GM19438 (cell line): ENCODE results near the gene ARL15.

Experiments used
- ATAC-seq: cut with Tn5 transposase; IDR thresholded peaks from one replicate; pipeline ENCODE4 v1.9.1; 2021; ENCODE audit warnings: low read depth; ENCODE audit not compliant: unreplicated experiment

ARL15 gene

DNA sequence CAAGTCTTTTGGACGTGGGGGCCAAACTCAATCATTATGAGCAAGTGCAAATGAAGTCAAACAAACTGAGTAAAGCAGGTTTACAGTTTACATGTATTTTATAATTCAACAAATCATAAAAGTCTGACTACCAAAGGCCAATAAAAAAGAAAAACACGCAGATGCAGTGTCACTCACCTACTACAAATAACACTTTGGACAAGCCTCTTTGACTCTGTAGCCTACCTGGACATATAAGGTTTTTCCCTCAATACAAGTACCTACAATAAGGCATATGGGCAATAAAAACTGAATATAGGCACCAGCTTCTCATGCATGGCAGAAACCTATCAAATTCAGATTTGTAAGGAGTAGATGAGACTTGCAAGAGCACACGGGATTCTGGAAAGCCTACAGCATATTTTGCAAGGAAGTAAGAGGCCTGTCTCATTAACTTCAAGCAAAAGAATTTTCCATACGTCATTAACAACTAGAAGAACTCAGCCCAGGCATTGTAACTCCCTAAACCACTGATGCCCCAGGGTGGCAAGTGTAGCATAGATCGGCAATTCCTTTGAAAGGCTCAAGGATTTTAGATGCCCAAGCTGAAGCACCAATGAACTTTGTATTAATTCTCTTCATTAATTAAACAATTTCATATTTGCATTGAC is 21.7 kb downstream of the ARL15 start:
- no peak for ATAC-seq

DNA sequence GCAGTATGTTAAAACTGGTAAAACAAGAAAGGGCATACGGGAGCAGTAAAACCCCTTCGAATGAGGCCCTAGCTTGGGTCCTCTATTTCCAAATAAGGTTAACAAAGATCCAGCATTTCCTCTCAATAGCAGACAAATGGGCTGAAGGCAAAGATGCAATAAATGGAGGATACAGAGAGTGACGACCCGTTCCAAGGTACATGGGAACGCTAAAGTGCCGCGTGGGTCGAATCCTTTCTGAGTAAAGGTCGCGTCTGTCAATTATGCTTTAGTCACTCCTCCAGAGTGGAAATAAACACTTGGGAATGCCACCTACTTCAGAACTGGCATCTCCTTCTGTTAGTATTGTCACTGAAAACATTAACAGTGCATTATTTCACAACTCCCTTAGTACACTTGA is 24.7 kb downstream of the ARL15 start:
- ATAC-seq = no peak

DNA sequence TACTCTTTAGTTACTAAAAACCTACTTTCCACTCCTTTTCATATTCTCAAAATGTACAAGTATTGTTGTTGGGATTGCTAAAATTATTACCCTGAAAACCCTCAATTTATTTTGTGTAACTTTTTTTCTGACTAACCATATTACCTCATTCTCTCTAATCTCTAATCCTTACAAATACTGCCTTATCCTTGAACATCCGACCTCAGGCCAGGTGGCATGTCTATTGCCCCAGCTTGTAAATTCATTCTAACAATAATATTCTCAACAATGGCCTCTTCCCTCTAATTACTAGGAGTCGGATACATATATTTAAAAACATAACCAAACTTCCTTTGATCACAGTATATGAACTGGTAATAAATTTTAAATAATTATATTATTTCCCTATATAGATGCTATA is 25.8 kb downstream of the ARL15 start:
- no peak for ATAC-seq

DNA sequence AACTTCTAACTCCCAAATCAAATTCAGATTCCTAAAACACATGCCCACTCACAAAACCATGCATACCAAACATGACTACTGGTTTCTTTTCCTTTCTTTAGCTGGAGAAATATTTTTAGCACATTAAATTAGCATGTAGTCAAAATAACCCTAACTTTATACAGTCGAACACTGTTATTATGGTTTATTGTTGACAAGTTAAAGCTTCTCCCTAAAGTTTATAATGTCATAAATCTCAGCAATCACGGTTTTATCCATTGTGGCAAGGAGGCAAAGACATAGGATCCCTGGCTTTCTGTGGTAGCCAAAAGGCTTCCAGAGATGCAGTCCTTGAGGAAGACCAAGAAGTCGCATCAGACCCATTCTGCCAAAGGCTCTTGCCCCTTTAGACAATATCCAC is 27.5 kb downstream of the ARL15 start:
- no peak for ATAC-seq

DNA sequence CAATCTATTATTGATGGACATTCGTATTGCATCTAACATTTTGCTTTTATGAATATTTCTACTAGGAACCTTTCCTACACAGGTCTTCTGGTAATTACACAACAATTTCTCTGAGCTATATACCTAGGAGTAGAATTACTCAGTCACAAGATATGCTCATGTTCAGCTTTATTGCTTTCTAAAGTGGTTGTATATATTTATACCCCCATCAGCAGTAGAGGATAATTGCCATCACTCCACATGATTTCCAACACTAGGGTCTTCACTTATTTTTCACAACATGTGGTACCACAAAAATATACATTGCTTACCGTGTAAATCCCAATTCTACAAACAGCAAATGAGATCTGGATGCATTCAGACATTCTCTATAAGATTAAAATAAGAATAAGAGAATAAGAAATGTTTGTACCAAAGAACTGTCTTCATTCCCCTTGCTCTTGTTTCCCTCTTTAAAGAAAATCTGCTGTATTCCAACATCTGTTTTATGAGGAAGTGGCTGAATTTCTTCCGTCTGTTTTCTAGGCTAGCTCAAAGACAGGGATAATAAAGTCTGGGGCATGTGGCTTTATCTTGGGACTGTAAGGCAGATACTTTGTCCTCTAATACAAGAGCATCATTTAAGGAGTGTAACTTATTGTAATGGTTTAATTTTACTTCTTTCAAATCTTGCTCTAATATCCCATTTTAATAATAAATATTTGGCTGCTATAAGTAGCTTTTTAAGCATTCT is 28.2 kb downstream of the ARL15 start:
- no peak for ATAC-seq

DNA sequence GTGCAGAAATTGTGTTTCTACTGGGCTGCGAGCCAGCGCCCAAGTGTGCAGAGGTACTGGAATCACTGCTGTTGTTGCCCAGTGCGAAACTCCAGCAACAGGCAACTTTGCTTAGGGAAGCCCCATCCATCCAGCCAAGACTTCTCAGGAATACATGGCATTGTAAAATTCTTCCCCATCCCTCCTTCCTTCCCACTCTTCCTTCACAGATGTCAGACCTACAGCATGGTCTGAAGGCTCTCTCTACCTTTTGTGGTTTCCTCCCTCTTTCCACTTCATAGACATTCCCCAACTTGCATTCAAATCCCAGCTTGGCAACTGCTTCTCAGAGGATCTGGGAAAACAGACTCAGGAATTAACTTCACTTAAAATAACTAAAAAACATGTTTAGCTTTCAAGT is 30.4 kb downstream of the ARL15 start:
- no peak for ATAC-seq

DNA sequence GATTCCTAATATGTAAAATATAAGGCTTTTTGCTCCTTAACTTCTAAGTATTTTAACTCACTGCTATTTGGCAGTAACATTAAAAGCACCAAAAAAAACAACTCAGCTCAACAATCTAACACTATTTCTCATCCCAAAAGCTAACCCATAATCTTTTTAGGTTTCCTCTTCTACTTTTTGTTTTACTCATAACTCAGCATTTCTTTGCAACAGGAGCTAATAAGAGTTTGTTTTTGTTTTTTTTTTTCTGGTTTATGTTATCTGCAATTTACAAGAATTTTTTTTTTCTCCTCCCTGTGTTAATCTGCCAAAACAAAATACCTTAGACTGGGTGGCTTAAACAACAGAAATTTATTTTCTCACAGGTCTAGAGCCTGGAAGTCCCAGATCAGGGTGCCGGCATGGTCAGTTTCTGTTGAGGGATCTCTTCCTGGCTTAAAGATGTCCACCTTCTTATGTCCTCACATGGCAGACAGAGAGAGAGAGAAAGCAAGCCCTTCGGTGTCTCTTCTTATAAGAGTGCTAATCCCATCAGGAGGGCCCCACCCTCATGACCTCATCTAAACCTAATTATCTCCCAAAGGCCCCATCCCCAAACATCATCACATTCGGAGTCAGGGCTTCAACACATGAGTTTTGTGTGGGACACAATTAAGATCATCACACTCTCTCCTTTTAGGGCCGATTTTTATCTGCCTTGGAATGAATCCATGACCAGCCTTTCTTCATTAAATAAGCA is 31.2 kb downstream of the ARL15 start:
- no peak for ATAC-seq

DNA sequence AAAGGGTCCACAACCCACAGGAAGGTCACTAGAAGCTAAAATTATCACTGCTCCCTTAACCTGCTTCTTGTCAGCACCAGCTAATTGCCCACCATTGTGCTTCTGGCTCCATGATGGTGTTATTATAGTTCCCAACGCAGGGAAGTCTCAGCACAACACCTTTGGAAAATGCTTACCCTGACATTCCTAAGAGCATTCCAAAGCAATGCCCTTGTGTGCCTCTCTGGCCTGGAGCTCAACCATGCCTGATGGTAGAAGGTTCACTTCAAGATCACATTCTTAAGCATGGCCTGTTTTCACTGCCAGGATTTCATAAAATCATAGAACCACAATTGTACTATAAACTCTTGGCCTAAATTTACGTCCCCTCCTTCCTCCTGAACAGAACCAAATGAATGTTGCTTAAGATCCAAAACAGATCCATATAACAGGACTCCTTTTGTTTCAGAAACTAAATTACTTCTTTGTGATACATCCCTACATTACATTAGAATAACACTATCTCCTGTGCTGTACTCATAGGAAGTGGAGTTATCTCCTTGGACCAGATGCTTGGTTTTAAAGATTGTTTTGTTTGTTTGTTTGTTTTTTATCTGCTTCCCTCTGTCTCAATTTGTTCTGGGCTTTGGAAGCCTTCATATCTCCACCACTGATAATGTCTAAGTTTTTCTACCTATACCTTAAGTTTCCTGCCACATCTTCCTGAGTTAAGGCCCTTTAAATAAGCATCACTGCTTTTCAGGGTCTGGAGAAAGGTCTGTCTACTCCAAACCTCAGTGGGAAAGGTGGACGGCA is 32.1 kb downstream of the ARL15 start:
- ATAC-seq = no peak

DNA sequence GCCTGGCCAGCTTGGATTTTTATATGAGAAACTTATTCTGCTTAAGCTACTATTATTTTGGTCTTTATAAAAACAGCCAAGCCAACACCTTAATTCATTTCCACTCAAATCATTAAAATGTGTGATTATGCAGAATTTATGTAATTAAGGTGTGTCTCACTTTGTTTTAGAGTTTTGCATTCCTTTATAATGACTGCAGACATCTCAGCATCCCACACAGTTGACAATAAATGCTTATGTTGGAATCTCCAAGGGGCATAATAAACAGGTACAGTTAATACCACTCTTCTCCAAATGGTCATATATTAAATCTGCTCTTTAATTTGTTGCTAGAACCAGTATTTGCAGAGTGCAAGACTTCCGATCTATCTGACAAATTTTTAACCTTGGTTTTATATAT is 34.3 kb downstream of the ARL15 start:
- ATAC-seq = no peak

DNA sequence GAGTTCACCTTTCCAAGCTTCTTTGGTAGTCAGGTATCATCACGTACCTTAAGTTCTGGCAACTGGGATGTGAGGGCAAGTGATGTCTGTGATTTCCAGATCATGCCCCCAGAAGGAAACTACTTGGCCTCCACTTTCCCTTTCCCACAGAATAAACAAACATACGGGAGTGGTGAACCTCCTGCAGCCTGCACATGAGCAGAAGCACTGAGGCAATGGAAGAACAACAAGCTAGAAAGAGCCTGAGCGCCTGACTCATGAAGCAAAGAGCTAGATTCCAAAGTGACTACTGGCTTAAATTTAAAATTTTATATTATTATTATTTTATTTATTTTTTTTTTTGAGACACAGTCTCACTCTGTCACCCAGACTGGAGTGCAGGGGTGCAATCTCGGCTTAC is 35.0 kb downstream of the ARL15 start:
- ATAC-seq = no peak

DNA sequence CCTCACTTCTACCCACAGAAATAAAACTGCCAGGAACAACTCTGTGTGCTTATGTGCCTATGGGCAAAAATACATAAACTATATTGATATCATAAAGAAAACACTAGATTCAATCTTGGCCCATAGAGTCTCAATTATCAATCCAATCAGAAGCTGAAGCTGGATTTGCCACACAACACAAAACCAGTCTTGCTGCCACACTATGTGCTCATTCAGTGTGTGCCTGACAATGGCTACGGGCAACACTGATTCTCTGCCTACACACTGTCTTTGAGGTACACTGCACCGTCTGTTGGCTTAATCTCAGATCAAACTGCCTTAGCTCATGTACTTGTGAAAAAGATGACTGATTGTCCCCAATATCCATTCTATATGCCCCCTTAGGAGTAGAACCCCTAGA is 35.4 kb downstream of the ARL15 start:
- ATAC-seq = no peak

DNA sequence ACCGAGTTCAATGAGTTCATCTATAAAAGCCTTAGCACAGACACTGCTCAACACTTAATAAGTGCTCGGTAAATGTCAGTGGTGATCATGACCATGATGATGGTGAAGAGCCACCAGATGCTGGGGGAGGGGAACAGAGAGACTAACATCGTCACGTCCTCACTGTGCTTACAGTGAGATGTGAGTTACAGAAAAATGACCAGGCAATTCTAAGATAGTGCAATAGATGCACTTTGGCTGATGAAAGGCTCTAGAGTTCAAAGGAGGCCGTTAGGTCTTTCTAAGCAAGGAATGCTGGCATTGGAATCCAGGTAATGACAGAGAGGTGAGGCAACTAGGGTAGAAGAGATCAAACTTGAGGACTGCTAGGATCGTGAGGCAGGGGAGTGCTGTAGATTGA is 36.7 kb downstream of the ARL15 start:
- ATAC-seq = no peak

DNA sequence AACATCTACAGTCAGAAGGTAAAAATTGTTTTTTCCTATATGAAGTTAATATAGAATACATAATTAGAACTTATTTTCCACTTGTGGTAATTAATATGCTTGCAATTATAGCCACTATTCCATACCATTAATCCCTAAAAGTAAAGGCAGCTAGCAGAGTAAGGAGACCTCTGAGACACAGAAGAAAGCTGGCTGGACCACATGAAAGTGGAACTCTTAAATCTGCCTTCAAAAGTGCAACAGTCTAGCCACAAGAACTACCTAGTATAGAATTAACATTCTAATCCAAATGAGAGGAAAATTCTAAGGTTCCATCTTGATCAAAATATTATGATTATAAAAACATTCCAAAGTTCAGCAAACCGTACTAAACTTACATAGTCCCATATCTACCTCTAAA is 37.6 kb downstream of the ARL15 start:
- ATAC-seq = no peak

DNA sequence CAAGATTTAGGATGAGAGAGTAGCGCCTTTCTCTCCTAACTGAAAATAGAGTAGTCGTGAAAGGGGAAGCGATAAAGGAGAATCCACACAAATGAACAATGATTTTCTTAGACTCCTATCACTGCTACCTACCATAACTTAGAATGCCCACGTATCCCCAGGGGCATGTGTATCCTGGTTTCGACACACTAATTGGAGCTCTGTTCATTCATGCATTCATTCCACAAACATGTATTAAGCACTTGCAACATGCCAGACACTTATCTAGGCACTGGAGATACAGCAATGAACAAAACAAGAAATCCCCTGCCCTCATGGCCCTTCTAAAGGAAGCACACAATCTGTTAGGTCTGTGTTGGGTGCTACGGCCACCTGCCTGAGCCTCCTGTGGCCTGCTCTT is 40.0 kb downstream of the ARL15 start:
- no peak for ATAC-seq

DNA sequence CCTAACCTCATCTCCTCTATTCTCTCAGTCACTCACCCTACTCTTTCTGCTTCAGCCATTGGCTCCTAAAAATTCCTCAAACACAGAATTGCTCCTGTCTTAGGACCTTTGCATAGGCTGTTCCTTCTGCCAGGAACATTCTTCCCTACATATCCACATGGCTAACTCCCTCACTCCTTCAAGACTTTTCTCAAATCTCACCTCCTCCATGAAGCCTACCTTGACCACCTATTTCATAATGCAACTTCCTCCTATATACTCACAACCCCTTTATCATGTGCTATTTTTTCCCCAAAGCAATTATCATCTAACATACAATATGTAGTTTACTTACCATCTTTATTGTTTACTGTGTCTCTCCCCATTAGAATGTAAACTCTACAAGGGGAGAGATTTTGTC is 45.8 kb downstream of the ARL15 start:
- no peak for ATAC-seq

DNA sequence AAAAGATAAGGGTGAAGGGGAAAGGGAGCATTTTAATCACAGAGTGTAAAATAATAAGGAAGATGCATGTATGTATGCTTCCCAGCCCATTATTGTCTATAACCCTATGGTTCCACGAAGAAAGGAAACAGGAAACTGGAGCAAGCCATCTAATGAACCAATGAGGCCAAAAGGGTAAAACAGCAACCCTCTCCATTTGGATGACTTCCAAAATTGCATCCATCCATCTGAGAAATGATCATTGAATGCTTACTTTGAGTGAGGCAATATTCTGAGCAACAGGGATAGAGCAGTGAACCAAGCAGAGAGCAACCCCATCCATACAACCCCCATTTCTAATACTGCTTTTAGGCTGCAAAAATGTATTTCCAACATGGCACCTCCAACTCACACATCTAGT is 46.9 kb downstream of the ARL15 start:
- ATAC-seq = no peak

DNA sequence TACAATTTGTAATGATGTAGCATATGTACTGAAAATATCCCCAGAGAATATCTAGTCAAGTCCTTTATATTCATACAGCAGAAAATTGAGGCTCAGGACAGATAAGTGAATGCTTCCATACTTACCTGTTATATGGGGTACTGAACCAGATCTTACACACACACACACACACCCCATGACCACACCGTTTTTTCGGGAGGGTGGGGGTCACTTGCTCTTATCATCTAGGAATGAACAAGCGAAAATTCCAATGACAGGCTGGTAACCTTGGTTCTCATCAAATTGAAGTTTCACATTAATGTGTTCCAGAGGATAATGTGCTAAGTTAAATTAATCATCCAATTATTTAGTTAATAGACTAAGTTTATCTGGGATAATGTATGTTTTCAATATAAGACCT is 48.8 kb downstream of the ARL15 start:
- no peak for ATAC-seq

DNA sequence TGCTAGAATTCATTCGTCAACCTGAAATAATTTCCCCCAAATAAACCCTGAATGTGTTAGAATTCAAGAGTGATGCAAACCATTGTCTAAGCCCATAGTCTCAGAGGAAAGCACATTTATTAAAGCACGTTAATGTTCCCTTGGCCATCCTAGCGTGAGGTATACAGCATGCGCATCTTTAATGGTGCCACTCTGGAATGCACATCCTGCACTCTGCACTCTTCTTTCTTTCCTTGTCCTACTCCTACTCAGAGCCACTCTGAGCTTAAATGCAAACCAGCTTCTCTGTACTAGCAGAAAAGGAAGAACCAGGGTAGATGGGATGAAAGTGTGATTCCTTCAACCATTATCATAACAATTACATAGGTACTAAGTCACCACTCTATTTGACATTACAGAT is 50.4 kb downstream of the ARL15 start:
- ATAC-seq = no peak

DNA sequence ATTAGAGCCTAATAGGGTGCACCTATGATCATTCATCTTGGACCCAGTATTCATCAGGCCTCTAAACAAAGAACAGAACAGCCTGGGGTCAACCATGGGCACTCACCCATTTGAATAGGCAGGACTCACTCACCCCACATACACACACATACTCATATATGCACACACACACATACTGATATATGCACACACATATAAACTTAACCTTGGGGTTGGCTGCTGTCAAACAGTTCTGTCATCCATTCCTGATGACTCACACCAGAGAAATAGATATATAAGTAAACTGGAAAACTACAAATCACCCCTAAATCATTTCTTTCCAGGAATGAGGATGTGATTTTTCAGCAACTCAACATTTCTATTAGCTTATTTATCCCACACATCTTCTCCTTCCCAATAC is 51.3 kb downstream of the ARL15 start:
- no peak for ATAC-seq

DNA sequence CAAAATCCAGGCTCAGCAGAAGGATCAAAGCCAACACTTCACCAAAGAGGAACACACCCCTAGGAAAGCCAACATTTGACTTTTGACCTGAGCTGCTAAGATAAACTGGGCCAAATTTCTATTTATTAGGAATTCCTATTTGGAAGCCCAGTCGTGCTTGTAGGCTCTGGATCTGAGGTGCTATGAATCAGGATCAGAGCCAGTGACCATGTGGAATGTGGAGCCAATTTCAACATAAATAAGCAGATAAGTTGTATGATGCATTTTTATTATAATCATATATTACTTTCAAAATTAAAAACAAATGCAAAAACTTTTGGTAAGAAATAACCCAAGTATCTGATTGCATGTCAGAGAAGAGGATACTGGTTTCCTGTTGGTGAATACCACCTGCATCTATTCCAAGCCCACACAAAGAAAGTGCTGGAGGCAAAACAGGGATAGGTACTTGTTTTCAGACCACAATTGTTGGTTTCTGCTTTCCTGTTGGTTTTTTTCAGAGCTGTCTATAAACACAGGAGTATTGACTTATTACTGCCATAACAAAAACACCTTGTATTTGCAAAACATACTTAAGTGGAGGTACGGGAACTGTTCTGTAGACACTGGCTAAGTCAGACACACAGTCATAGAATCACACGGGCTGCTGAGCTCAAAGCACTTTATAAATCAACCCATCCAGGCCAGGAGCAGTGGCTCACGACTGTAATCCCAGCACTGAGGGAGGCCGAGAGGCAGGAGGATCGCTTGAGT is 52.8 kb downstream of the ARL15 start:
- no peak for ATAC-seq
